Fibroblast of skin of abdomen (primary cell): ENCODE measurements around the gene CT45A8. TPM values are rescaled to one million over a fixed set of nuclear protein-coding genes. Genes with fewer than 3 reads are reported as not detected.
"Not testable (repeated sequence)": the region's sequence is repeated elsewhere in the genome, so short reads cannot be mapped to it uniquely, and the experiment has no call there.

Experiments used
- DNase-seq: peaks from one replicate; pipeline ENCODE4 v3.0.0-alpha.2; 2013
- polyA plus RNA-seq, 2 experiments: library from polyadenylated mRNA; unstranded; fragments of 120-200 nt; gene quantifications; one replicate each; pipeline ENCODE4 v1.2.1, GENCODE V29; 2013; ENCODE audit not compliant: insufficient read length in 2 of 2

The CT45A8 gene
- polyA plus RNA-seq (2013, experiment 1 of 2; ENCODE audit: insufficient read length): not detected
- polyA plus RNA-seq (2013, experiment 2 of 2; ENCODE audit: insufficient read length): not detected

- DNase-seq: not testable (repeated sequence)
Observed at GRCh38 chrX:135854438-135854837, at the start of gene CT45A8. TSS of gene CT45A8 (minus strand) at chrX:135854538. CDS start at chrX:135850783, 3,755 bp downstream.

GRCh38 chrX:135893294-135893817 lies 39.0 kb upstream of the CT45A8 start, which contains the start of the genes CT45A10 and SAGE1:
TSS of gene CT45A10 (minus strand) at chrX:135893444. CDS start at chrX:135885344, 8,100 bp downstream.
TSS of gene SAGE1 (plus strand) at chrX:135893716. CDS start at chrX:135896243, 2,527 bp downstream.
- no peak for DNase-seq

- no peak for DNase-seq
Observed at GRCh38 chrX:135892781-135893180, 38.4 kb upstream of the CT45A8 start.

- no peak for DNase-seq
Observed at GRCh38 chrX:135890087-135890585, 35.8 kb upstream of the CT45A8 start.

GRCh38 chrX:135888976-135889375 lies 34.6 kb upstream of the CT45A8 start:
- DNase-seq: not testable (repeated sequence)

- DNase-seq: not testable (repeated sequence)
Observed at GRCh38 chrX:135888230-135888629, 33.9 kb upstream of the CT45A8 start.

- not testable (repeated sequence) for DNase-seq
Observed at GRCh38 chrX:135882741-135883140, 28.4 kb upstream of the CT45A8 start.

GRCh38 chrX:135871712-135872111 lies 17.4 kb upstream of the CT45A8 start, which contains the start of gene CT45A9:
TSS of gene CT45A9 (minus strand) at chrX:135871812. CDS start at chrX:135868061, 3,751 bp downstream.
- DNase-seq: not testable (repeated sequence)

GRCh38 chrX:135837180-135837579 lies 17.2 kb downstream of the CT45A8 start, which contains the start of gene CT45A7:
TSS of gene CT45A7 (minus strand) at chrX:135837280. CDS start at chrX:135833533, 3,747 bp downstream.
- DNase-seq: not testable (repeated sequence)

- DNase-seq: not testable (repeated sequence)
Observed at GRCh38 chrX:135819912-135820311, 34.4 kb downstream of the CT45A8 start, which contains the start of gene CT45A2. TSS of gene CT45A2 (minus strand) at chrX:135820012. CDS start at chrX:135816265, 3,747 bp downstream.

- DNase-seq: not testable (repeated sequence)
Observed at GRCh38 chrX:135802687-135803086, 51.7 kb downstream of the CT45A8 start, which contains the start of gene CT45A6. TSS of gene CT45A6 (minus strand) at chrX:135802787. CDS start at chrX:135798993, 3,794 bp downstream.
